HG02870 (cell line): ENCODE results near the gene SYP.
"Not testable (repeated sequence)": the region's sequence is repeated elsewhere in the genome, so short reads cannot be mapped to it uniquely, and the experiment has no call there.

Source experiments
- ATAC-seq: cut with Tn5 transposase; IDR thresholded peaks from one replicate; pipeline ENCODE4 v1.9.1; 2021; ENCODE audit warnings: mild to moderate bottlenecking, moderate library complexity; ENCODE audit not compliant: unreplicated experiment

SYP gene

GRCh38 chrX:49143154-49143553 is 56.8 kb downstream of the SYP start:
- not testable (repeated sequence) for ATAC-seq

- not testable (repeated sequence) for ATAC-seq
These were observed 57.7 kb downstream of the SYP start for GRCh38 chrX:49142264-49142663.

- ATAC-seq = no peak
These were observed 60.3 kb downstream of the SYP start for GRCh38 chrX:49139713-49140112.
